GM18907 (cell line): ENCODE data around the gene EIF4E3.

Experiments used
- ATAC-seq: cut with Tn5 transposase; IDR thresholded peaks from one replicate; pipeline ENCODE4 v1.9.1; 2021; ENCODE audit warnings: mild to moderate bottlenecking, moderate library complexity; ENCODE audit not compliant: unreplicated experiment

The EIF4E3 gene

GRCh38 chr3:71723452-71724170 lies 1.6 kb downstream of the EIF4E3 start:
- ATAC-seq, result peak; percentile 46

- ATAC-seq, result no peak
Observed at GRCh38 chr3:71722693-71723092, 2.5 kb downstream of the EIF4E3 start.

DNA sequence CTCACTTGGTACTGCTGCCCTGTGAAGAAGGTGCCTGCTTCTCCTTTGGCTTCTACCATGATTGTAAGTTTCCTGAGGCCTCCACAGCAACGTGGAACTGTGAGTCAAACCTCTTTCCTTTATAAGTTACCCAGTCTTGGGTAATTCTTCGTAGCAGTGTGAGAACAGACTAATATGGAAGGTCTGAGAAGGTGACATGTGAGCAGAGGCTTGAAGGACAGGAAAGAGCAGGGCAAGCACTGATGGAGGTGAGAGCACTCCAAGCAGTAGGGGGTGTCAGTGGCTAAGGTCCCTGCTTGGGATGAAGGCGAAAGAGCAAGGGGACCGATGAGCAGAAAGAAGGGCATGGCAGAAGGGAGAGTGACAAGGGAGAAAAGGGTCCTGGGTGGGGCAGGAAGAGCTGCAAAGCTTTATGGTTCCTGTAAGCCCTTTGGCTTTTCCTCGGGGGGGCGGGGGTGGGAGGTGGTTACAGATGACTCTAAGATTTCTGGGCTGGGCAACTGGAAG lies 3.5 kb downstream of the EIF4E3 start:
- ATAC-seq, result no peak

DNA sequence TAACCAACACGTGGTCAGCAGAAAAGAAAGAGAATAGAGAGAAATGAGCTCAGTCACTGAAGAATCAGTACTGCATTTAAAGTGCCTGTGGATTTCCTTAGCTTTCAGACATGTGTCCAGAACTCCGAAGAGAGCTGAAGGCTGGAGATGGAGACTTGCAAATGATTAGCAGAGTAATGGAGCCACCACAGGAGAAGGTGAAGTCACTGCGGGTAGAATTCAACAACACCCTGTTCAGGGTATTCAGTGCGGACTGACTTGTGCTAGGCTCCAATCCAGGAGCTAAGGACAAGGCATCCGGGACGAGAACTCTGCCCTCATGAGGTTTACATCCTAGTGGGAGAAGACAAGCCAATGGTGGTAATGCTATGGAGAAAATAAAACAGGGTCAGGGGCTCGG lies 4.2 kb downstream of the EIF4E3 start:
- no peak for ATAC-seq

- no peak for ATAC-seq
Observed at GRCh38 chr3:71718072-71718471, 7.1 kb downstream of the EIF4E3 start.

GRCh38 chr3:71714595-71714994 lies 10.6 kb downstream of the EIF4E3 start:
- no peak for ATAC-seq

DNA sequence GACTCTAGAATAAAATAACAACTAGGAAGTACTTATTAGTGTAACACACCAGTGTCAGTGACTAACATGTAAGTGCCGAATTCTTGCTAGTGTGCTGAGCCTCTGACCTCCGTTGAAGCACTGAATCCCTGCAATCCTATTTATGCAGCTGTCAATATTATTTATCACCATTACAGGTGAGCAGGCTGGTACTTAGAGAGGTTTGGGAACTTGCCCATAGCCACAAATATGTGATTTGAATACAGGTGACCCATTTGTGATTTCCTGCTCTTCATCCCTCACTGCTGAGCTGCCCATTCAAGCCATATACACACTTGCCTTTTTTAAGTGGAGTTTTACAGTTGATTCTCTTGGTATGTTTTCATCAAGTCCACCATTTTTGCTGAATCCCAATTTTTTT lies 12.2 kb downstream of the EIF4E3 start:
- no peak for ATAC-seq

- peak; percentile 81 for ATAC-seq
Observed at GRCh38 chr3:71710906-71711494, 14.2 kb downstream of the EIF4E3 start.

DNA sequence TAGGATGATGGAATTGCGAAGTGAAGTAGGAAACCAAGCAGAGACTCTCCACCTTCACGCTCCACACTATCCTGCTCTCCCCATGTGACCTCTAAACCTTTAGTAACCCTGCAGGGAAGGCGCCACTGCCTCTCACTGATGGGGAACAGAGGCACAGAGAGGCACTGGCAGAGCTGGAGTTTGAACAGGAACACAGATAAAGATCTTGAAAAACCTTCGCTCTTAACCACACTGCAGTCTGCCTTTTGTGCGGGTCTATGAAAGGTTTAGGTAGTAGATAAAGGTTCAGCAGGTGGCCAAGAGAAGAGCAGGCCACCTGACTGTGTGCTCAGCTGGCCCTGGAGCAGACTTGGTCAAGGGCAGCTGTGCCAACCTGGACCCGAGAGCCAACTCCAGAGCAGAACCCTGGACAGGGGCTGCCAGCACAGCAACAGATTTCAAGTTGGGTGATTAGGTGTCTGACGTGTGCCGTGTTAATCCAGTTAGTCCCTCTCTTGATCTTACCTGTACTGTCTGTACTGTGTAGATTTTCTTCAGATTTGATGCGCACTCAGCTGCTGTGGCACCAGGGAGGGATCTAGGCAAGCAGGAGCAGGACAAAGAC lies 15.2 kb downstream of the EIF4E3 start:
- no peak for ATAC-seq

DNA sequence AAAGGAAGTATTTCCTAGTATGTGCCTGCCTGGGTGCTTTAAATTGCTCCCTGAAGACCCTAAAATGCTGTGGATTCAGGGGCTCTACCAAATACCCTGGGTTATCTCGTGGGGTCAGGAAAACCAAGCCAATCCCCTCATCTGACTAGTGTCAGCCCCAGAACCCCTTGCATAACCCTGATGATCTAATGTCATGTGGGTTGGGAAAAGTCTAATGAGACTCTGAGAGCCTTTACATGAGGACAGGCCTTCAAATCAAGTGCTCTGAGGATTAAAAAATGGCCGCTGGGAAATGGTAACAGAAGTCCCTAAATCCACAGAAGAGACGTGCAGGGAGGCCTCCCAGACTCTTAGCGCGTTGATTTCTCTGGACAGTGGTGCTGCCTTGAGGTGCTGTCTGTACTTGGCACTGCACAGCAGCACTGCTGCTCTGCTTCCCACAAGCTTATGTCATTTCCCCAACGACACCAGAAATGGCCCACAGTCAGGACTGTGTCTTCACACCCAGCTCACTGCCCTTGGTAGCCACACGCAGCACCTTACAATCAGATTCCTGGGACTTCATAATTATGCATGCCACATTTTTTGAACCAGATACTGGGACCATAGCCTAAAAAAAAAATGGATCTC lies 16.6 kb downstream of the EIF4E3 start:
- no peak for ATAC-seq

GRCh38 chr3:71707595-71707994 lies 17.6 kb downstream of the EIF4E3 start:
- ATAC-seq, result no peak

DNA sequence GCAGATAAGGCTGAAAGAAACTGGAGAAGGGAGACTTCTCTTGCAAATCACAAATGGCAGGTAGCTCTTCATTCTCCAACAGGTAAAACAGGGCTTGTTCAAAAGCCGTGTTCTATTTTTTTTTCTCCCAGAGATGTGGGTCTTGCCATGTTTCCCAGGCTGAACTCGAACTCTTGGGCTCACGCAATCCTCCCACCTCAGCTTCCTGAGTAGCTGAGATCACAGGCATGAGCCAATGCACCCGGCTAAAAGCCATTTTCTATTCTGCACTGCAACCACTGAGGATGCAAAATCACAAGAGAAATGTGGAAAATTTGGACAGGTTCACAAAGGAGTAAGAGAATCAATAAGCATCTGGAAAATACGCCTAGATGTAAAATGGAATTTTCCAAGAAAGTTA lies 19.5 kb downstream of the EIF4E3 start:
- ATAC-seq, result no peak

DNA sequence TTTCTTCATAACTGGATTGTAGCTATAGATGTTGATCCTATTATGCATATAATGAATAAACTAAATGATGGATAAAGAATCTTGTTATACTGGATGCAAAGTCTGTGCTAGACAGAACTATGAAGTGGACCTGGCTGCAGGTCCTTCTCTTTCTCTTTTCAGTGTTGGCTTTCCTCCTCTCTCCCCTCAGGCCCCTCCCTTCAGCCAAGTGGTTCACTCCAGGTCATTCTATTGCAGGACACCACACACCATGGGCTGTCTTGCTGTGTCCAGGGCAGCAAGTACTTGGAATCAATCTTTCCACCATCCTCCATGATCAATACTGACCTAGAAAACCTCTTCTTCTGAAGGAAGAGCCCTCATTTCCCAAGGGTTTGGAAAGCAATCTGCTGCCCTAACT lies 20.3 kb downstream of the EIF4E3 start:
- no peak for ATAC-seq

DNA sequence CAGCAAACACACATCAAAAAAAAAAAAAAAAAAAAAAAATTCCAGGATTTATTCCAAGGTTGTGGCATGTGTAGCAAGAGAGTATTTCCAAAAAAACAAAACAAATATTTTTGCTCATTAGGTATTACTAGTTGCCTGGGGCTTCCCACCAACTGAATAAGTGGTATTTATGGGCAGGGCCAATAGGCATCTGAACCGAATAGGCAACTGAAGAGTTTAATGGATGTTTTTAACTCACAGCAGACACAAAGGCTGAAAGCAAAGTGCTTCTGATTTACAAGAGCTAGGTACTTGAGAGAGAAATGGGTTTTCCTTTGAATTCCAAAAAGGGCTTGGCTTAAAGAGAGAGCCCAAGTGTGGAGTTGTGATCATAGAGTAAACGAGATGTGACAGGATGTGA lies 21.4 kb downstream of the EIF4E3 start:
- no peak for ATAC-seq

GRCh38 chr3:71702131-71703024 lies 22.8 kb downstream of the EIF4E3 start:
- peak; percentile 60 for ATAC-seq

- ATAC-seq, result no peak
Observed at GRCh38 chr3:71701251-71701762, 23.9 kb downstream of the EIF4E3 start.

- ATAC-seq, result no peak
Observed at GRCh38 chr3:71695000-71695482, 30.2 kb downstream of the EIF4E3 start.

DNA sequence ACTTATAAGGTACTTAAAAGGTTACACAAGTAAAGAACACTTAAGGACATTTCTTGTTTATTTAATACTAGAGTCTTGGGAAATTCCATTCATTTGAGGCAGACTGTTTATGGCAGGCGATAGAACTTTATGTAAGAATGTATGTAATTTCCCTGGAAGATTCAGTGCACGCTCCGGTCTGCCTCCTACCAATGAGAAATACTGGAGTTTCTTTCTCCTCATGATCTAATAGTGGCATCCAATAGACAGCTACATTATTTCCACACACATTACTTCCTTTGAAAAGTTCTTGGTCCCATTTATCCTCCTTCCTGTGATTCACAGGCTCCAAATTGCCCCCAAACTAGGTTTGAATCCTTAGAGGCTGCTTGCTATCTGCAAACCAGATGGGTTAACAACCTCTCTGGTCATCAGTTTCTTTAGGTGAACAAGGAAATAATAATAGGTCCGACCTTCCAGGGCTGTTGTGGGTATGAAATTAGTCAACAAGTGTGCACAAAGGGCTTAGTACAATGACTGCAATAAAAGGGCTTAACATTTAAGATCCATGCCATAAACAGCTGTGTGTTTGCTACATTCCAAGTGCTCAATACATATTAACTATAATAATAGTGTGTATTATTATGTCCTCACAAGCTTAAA lies 30.7 kb downstream of the EIF4E3 start:
- ATAC-seq, result no peak

DNA sequence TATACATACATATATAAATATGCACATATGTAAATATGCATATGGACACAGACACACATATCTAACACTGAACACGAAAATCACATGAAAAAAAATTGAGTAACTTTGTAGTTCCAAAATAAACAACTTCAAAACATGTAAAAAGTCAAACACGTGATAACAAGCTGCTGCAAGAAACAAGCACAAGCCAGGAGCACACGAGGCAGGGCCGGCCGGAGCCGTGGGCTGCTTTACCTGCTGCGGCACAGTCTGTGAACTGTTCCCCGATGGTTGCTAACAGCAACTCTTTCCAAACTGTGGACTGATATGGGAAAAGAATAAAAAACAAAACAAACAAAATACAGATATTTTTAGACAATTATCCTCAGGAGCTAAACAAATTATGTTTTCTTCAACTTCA lies 31.6 kb downstream of the EIF4E3 start:
- no peak for ATAC-seq

- ATAC-seq, result no peak
Observed at GRCh38 chr3:71692139-71692538, 33.1 kb downstream of the EIF4E3 start.
